HEK293 (cell line): ENCODE data around the gene C7orf33.

ENCODE experiments used
- BCL11A ChIP-seq: fragments of 450-650 bp; formaldehyde crosslinking; IDR thresholded peaks from 2 replicates; pipeline ENCODE4 v1.5.1; 2016; ENCODE audit warnings: low read depth, missing biosample characterization, missing genetic modification characterization
- FEZF1 ChIP-seq: fragments of 450-650 bp; formaldehyde crosslinking; IDR thresholded peaks from 2 replicates; pipeline ENCODE4 v1.5.1; 2016; ENCODE audit warnings: missing biosample characterization, missing genetic modification characterization
- KLF10 ChIP-seq: fragments of 450-650 bp; IDR thresholded peaks from 2 replicates; pipeline ENCODE4 v1.5.1; 2018; ENCODE audit warnings: missing biosample characterization, mild to moderate bottlenecking, missing genetic modification characterization
- SP3 ChIP-seq: fragments of 450-650 bp; formaldehyde crosslinking; IDR thresholded peaks from 2 replicates; pipeline ENCODE4 v1.5.1; 2016; ENCODE audit warnings: missing biosample characterization, missing genetic modification characterization
- ZNF221 ChIP-seq: fragments of 450-650 bp; formaldehyde crosslinking; IDR thresholded peaks from 2 replicates; pipeline ENCODE4 v1.5.1; 2017; ENCODE audit warnings: missing biosample characterization, missing genetic modification characterization, borderline replicate concordance
- ZNF274 ChIP-seq, 2 experiments: fragments of 200-500 bp in 1 of 2; fragments of 450-650 bp in 1 of 2; sonication (Bioruptor generic) in 1 of 2; formaldehyde crosslinking in 1 of 2; IDR thresholded peaks; 2 replicates each; pipeline versions ENCODE4 v1.5.1 to v1.6.1; 2014 to 2016; ENCODE audit warnings: borderline replicate concordance in 1 of 2, inconsistent platforms in 1 of 2, low read length in 1 of 2, missing biosample characterization in 1 of 2, missing genetic modification characterization in 1 of 2
- ZNF416 ChIP-seq: fragments of 450-650 bp; formaldehyde crosslinking; IDR thresholded peaks from 2 replicates; pipeline ENCODE4 v1.5.1; 2016; ENCODE audit warnings: missing biosample characterization, missing genetic modification characterization
- ZNF654 ChIP-seq: fragments of 450-650 bp; formaldehyde crosslinking; IDR thresholded peaks from 2 replicates; pipeline ENCODE4 v1.5.1; 2016; ENCODE audit warnings: low read depth, missing biosample characterization, missing genetic modification characterization
- ZNF776 ChIP-seq: fragments of 450-650 bp; formaldehyde crosslinking; IDR thresholded peaks from 2 replicates; pipeline ENCODE4 v1.5.0; 2017; ENCODE audit warnings: missing biosample characterization, missing genetic modification characterization, borderline replicate concordance
- ZNF777 ChIP-seq: fragments of 450-650 bp; formaldehyde crosslinking; IDR thresholded peaks from 2 replicates; pipeline ENCODE4 v1.5.1; 2017; ENCODE audit warnings: missing biosample characterization, missing genetic modification characterization, borderline replicate concordance
- ZNF792 ChIP-seq: fragments of 450-650 bp; formaldehyde crosslinking; IDR thresholded peaks from 2 replicates; pipeline ENCODE4 v1.5.1; 2016; ENCODE audit warnings: missing biosample characterization, missing genetic modification characterization
- TF ChIP-seq, protein P1 (sequence below): fragments of 450-650 bp; formaldehyde crosslinking; IDR thresholded peaks from 2 replicates; pipeline ENCODE4 v1.5.1; 2016; ENCODE audit warnings: missing biosample characterization, missing genetic modification characterization
- TF ChIP-seq, protein P2 (sequence below): fragments of 450-650 bp; formaldehyde crosslinking; IDR thresholded peaks from 2 replicates; pipeline ENCODE4 v1.5.1; 2016; ENCODE audit warnings: missing biosample characterization, missing genetic modification characterization
- TF ChIP-seq, protein P3 (sequence below): fragments of 450-650 bp; formaldehyde crosslinking; IDR thresholded peaks from 2 replicates; pipeline ENCODE4 v1.5.1; 2016; ENCODE audit warnings: missing biosample characterization, missing genetic modification characterization

DNA sequence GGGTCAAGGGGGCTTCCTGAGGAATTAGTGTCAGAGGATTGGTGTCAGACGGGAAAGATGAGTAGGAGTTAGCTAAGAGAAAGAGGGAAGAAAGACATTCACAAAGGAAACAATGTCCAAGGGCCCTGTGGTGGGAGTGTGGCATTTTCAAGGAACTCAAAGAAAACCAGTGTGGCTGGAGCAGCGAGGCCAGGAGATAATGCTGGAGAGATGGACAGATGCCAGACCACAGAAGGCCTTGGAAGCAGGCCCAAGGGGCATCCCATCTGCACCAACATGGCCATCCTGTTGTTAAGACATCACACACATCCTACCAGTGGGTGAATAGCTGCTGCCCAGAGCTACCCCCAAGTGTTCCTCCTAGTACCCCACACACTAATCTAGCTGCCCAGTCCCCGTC, 72.1 kb downstream of the C7orf33 start:
- TF ChIP-seq ZNF776, result no peak
- no peak for TF ChIP-seq BCL11A (tag by site-specific recombination)
- TF ChIP-seq, protein P1, sequence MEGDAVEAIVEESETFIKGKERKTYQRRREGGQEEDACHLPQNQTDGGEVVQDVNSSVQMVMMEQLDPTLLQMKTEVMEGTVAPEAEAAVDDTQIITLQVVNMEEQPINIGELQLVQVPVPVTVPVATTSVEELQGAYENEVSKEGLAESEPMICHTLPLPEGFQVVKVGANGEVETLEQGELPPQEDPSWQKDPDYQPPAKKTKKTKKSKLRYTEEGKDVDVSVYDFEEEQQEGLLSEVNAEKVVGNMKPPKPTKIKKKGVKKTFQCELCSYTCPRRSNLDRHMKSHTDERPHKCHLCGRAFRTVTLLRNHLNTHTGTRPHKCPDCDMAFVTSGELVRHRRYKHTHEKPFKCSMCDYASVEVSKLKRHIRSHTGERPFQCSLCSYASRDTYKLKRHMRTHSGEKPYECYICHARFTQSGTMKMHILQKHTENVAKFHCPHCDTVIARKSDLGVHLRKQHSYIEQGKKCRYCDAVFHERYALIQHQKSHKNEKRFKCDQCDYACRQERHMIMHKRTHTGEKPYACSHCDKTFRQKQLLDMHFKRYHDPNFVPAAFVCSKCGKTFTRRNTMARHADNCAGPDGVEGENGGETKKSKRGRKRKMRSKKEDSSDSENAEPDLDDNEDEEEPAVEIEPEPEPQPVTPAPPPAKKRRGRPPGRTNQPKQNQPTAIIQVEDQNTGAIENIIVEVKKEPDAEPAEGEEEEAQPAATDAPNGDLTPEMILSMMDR (tag by site-specific recombination), result no peak
- no peak for TF ChIP-seq ZNF792 (tag by site-specific recombination)
- TF ChIP-seq, protein P2, sequence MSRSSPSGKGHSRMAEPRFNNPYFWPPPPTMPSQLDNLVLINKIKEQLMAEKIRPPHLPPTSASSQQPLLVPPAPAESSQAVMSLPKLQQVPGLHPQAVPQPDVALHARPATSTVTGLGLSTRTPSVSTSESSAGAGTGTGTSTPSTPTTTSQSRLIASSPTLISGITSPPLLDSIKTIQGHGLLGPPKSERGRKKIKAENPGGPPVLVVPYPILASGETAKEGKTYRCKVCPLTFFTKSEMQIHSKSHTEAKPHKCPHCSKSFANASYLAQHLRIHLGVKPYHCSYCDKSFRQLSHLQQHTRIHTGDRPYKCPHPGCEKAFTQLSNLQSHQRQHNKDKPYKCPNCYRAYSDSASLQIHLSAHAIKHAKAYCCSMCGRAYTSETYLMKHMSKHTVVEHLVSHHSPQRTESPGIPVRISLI (tag by site-specific recombination), result no peak
- TF ChIP-seq, protein P3, sequence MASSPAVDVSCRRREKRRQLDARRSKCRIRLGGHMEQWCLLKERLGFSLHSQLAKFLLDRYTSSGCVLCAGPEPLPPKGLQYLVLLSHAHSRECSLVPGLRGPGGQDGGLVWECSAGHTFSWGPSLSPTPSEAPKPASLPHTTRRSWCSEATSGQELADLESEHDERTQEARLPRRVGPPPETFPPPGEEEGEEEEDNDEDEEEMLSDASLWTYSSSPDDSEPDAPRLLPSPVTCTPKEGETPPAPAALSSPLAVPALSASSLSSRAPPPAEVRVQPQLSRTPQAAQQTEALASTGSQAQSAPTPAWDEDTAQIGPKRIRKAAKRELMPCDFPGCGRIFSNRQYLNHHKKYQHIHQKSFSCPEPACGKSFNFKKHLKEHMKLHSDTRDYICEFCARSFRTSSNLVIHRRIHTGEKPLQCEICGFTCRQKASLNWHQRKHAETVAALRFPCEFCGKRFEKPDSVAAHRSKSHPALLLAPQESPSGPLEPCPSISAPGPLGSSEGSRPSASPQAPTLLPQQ (tag by site-specific recombination), result no peak
- no peak for TF ChIP-seq ZNF777 (tag by site-specific recombination)
- no peak for TF ChIP-seq ZNF221
- no peak for TF ChIP-seq ZNF416 (tag by site-specific recombination)
- TF ChIP-seq KLF10 (tag by site-specific recombination), result no peak
- TF ChIP-seq ZNF654, result no peak
- TF ChIP-seq ZNF274 (IDR thresholded peaks at IDR 0.05; ENCODE audit: low read length), result no peak
- TF ChIP-seq ZNF274 (tag by site-specific recombination; IDR thresholded peaks at IDR 0.05; ENCODE audit: borderline replicate concordance), result no peak
- no peak for TF ChIP-seq FEZF1 (tag by site-specific recombination)
- TF ChIP-seq SP3 (tag by site-specific recombination), result no peak
